Prostate gland (tissue), 2 donors: ENCODE results near the gene SAT2. TPM values are rescaled to one million over a fixed set of nuclear protein-coding genes. Genes with fewer than 3 reads are reported as not detected.

Experiments
- DNase-seq: peaks from one replicate; pipeline ENCODE4 v3.0.0-alpha.2; 2019; ENCODE audit warnings: low spot score
- H3K27ac ChIP-seq, 2 donors: fragments of 200-600 bp; sonication (generic); 2 replicates each; pipeline ENCODE4 v1.5.1; 2017 to 2019
- H3K27me3 ChIP-seq: fragments of 200-600 bp; sonication (generic); replicated peaks from 2 replicates; pipeline ENCODE4 v1.5.1; 2019; ENCODE audit not compliant: insufficient read depth
- H3K36me3 ChIP-seq, 2 donors: fragments of 200-600 bp; sonication (generic); 1 replicate in 1 of 2; 2 replicates in 1 of 2; pipeline versions ENCODE4 v1.5.1 to v1.8.1; 2017 to 2019
- H3K4me1 ChIP-seq: fragments of 200-600 bp; sonication (generic); replicated peaks from 2 replicates; pipeline ENCODE4 v1.5.1; 2019
- H3K4me3 ChIP-seq, 2 donors: fragments of 200-600 bp; sonication (generic); 2 replicates each; pipeline ENCODE4 v1.5.1; 2017 to 2019
- H3K9me3 ChIP-seq: fragments of 200-600 bp; sonication (generic); 2 replicates; pipeline ENCODE4 v1.5.1; 2017
- CTCF ChIP-seq, 4 experiments: fragments of 200-600 bp in 2 of 4; fragments of 450-650 bp in 2 of 4; sonication (generic) in 2 of 4; IDR thresholded peaks; 1 replicate in 3 of 4; 2 replicates in 1 of 4; pipeline ENCODE4 v1.5.1; 2016 to 2019; ENCODE audit warnings: antibody characterized with exemption in 4 of 4, mild to moderate bottlenecking in 2 of 4, moderate library complexity in 2 of 4
- POLR2A ChIP-seq: fragments of 450-650 bp; IDR thresholded peaks from one replicate; pipeline ENCODE4 v1.6.1; 2016; ENCODE audit warnings: antibody characterized with exemption, mild to moderate bottlenecking
- POLR2AphosphoS5 ChIP-seq: sonication (generic); formaldehyde crosslinking; IDR thresholded peaks from one replicate; pipeline ENCODE4 v1.6.1; 2017; ENCODE audit warnings: antibody characterized with exemption
- WGBS: methylation state at CpG from one replicate; pipeline ENCODE4 v1.1.5; 2018; 5-methylcytosine and 5-hydroxymethylcytosine counted together
- intact Hi-C: fragments of 100-400 bp; cut with DNase I; formaldehyde crosslinking; loops from one replicate; pipeline ENCODE4 v1.14.2; 2022
- total RNA-seq, 2 donors: library from RNA; depleted of rRNA; stranded (reverse); fragments of >200 nt; gene quantifications; one replicate each; pipeline ENCODE4 v1.1.0, GENCODE V29; 2016

SAT2 gene
- total RNA-seq, 2 donors from 2014 or later = 83.3 to 139 TPM

- Histone ChIP-seq H3K36me3 (no peaks in the 10 kb centered on the region), H3K9me3 (no peaks in the 10 kb centered on the region), H3K4me3 (no peak overlapping the region), H3K27me3 (no peaks in the 10 kb centered on the region), H3K4me1 (no peaks in the 10 kb centered on the region), H3K27ac (no peak overlapping the region)
- intact Hi-C loops = no loop called here
- WGBS = 52% methylated on average over 5 of the region's 5 CpGs
- no peak for TF ChIP-seq POLR2AphosphoS5
- TF ChIP-seq CTCF (IDR thresholded peaks at IDR 0.05) = no peak
- no peak for DNase-seq
These were observed 8.5 kb upstream of the SAT2 start for GRCh38 chr17:7636163-7636562.

- no peaks in the 10 kb centered on the region for H3K36me3 ChIP-seq
- no peak overlapping the region for H3K27ac ChIP-seq
- TF ChIP-seq CTCF (IDR thresholded peaks at IDR 0.05) (peak in 1 of 4 experiments; percentile 34), POLR2AphosphoS5 (no peak), POLR2A (no peak)
- H3K4me1 ChIP-seq = no peaks in the 10 kb centered on the region
- H3K4me3 ChIP-seq = no peak overlapping the region
- no peaks in the 10 kb centered on the region for H3K27me3 ChIP-seq
- 26% methylated on average over 5 of the region's 5 CpGs for WGBS
- intact Hi-C loops = no loop called here
- no peak for DNase-seq
- H3K9me3 ChIP-seq = no peaks in the 10 kb centered on the region
These were observed 6.8 kb upstream of the SAT2 start for GRCh38 chr17:7634384-7634783.

GRCh38 chr17:7633093-7633492, 5.5 kb upstream of the SAT2 start:
- no peak for TF ChIP-seq POLR2AphosphoS5
- no peak for TF ChIP-seq CTCF (IDR thresholded peaks at IDR 0.05)
- no peak for TF ChIP-seq POLR2A
- Histone ChIP-seq H3K4me1 (no peaks in the 10 kb centered on the region), H3K9me3 (no peaks in the 10 kb centered on the region), H3K27ac (no peak overlapping the region), H3K36me3 (no peaks in the 10 kb centered on the region), H3K27me3 (no peaks in the 10 kb centered on the region), H3K4me3 (no peak overlapping the region)
- WGBS = 87% methylated on average over 2 of the region's 2 CpGs
- intact Hi-C loops = no loop called here
- DNase-seq = no peak

GRCh38 chr17:7632492-7632894, 4.9 kb upstream of the SAT2 start:
- Histone ChIP-seq H3K27me3 (no peaks in the 10 kb centered on the region), H3K27ac (no peak overlapping the region), H3K4me1 (no peaks in the 10 kb centered on the region), H3K4me3 (no peak overlapping the region), H3K36me3 (no peaks in the 10 kb centered on the region), H3K9me3 (no peaks in the 10 kb centered on the region)
- intact Hi-C loops = no loop called here
- DNase-seq = no peak
- 38% methylated on average over 6 of the region's 6 CpGs for WGBS
- TF ChIP-seq CTCF (IDR thresholded peaks at IDR 0.05) (peak in 3 of 4 experiments; percentile 20 to 58 (median 56)), POLR2A (no peak)

- TF ChIP-seq POLR2AphosphoS5 (no peak), POLR2A (no peak), CTCF (IDR thresholded peaks at IDR 0.05) (no peak)
- intact Hi-C loops = no loop called here
- WGBS = 84% methylated on average over 11 of the region's 11 CpGs
These were observed 4.1 kb upstream of the SAT2 start for GRCh38 chr17:7631398-7632380.

More at GRCh38 chr17:7631398-7632380, 4.1 kb upstream of the SAT2 start:
- no peak for DNase-seq
- H3K4me3 ChIP-seq = no peak overlapping the region
- H3K27ac ChIP-seq = no peak overlapping the region
- H3K27me3 ChIP-seq = no peaks in the 10 kb centered on the region
- H3K36me3 ChIP-seq = no peaks in the 10 kb centered on the region
- no peaks in the 10 kb centered on the region for H3K9me3 ChIP-seq
- no peaks in the 10 kb centered on the region for H3K4me1 ChIP-seq
